Activated T-cell treated with anti-CD3 and anti-CD28 coated beads for 48 hours (primary cell): ENCODE results near the gene RGPD8.

Experiments used
- DNase-seq: peaks from one replicate; pipeline ENCODE4 v3.0.0-alpha.2; 2020; ENCODE audit warnings: low read depth

The RGPD8 gene

DNA sequence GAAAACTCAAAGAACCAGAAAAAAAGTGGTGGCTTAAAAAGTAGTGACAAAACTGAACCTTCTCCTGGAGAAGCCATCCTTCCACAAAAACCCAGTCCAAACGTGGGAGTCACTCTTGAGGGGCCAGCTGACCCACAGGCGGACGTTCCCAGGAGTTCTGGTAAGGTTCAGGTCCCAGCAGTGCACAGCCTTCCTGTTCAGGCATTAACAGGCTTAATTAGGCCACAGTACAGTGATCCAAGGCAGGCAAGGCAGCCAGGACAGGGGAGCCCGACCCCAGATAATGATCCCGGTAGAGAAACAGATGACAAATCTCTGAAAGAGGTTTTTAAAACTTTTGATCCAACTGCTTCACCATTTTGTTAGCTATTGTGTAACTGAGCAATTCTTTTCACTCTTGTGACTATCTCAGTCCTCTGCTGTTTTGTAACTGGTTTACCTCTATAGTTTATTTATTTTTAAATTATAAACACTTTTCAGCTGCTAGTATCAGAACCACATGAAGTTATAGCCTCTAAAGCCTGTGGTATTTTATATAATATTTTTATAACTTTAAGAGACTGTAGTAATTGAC lies 101.2 kb downstream of the RGPD8 start:
- DNase-seq = no peak

DNA sequence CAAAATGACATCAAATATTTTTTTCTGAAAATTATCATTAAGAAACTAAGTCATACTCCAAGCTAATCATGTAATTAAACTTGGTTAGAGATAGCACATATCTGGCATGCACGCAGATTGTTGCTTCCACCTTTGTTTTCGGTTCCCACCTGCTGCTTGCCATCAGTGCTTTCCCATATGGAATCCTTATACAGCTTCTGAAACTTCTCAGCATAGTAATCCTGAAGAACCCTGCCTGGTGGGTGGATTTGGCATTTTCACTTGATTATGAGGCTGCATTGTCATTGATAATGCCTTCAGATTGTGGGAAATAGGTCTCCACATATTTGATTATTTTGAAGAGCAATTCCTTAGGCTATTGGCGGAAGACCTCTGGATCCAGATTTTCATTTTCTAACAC lies 110.5 kb downstream of the RGPD8 start:
- no peak for DNase-seq

DNA sequence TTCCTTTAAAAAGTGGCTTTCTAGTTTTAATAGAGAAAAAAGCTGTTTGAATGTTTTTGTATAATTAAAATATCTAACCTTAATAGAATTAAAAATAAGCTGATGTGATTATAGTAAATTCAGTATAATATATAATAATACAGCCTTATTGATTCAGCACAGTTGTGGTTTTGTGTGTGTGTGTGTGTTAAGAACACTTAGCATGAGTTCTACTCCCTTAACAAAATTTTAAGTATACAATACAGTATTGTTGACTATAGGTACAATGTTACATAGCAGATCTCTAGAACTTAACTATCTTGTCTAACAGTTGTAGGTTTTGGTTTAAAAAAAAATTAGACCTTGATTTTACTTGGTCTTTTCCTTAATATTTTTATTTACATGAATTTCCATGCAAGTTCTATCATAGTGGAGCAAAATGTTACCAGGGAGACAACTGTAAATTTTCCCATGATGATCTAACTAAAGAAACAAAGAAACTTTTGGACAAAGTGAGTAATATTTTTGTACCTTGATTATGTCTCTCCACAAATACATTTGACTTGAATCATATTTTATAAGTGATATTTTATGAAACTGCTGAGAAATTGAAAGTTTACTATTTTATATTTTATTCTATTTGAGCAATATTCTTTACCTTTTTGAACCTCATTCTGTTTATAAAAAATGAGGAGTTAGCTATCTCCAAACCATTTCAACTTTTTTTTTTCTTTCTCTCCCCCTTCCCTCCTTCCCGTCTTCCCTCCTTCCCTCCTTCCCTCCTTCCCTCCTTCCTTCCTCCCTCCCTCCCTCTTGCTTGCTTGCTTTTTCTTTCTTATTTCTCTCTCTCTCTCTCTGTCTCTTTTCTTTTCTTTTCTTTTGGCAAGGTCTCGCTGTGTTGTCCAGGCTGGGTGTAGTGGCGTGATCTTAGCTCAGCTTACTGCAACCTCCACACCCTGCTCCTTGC lies 111.8 kb downstream of the RGPD8 start:
- no peak for DNase-seq
